ENCODE results near the gene TSHZ2. TPM values are rescaled to one million over a fixed set of nuclear protein-coding genes. Genes with fewer than 3 reads are reported as not detected.
A peak's percentile ranks its signal among the peaks of the same experiment; 100 is the strongest.

The TSHZ2 gene
- total and polyA plus RNA-seq, 2 of the 4 experiments (the other 2 are of a cell fraction) = under 0.01 to 0.02 TPM

GRCh38 chr20:53495398-53496092 is 523.4 kb downstream of the TSHZ2 start:
- H2BK5ac ChIP-seq (ENCODE audit: low read depth, low read length, poor library complexity, severe bottlenecking) = no peak overlapping the region
- H3K27me3 ChIP-seq (ENCODE audit: control insufficient read depth, insufficient read depth, low read length) = no peaks in the 10 kb centered on the region
- no peak overlapping the region for H2BK120ac ChIP-seq (ENCODE audit: low read depth, low read length)
- H2AK5ac ChIP-seq (ENCODE audit: low read depth, low read length) = no peak overlapping the region
- in situ Hi-C loops (cut with MboI; ENCODE audit: low sequenced_read_pairs) (no loop called here), dilution Hi-C loops (cut with HindIII; ENCODE audit: low sequenced_read_pairs, unreplicated experiment) (no loop called here), intact Hi-C loops (cut with micrococcal nuclease) (no loop called here)
- DNase-seq = peak; percentile 4
- H3K79me1 ChIP-seq (ENCODE audit: low read depth in 1 of 2, low read length in 2 of 2) = no peaks in the 10 kb centered on the region
- no peak overlapping the region for H3K4me2 ChIP-seq (ENCODE audit: low read depth, low read length)
- H2AFZ ChIP-seq (replicated peaks; ENCODE audit: low read length, poor library complexity) = no peak overlapping the region
- no peak overlapping the region for H4K8ac ChIP-seq (ENCODE audit: low read depth in 2 of 2, low read length in 2 of 2)
- no peak overlapping the region for H3K4ac ChIP-seq (ENCODE audit: low read depth, low read length)
- no TSS peak for BruUV-seq (replicated peaks)
- H3K4me3 ChIP-seq (ENCODE audit: insufficient read depth, low read depth, low read length) = no peak overlapping the region
- H2BK15ac ChIP-seq (ENCODE audit: low read depth, low read length) = no peak overlapping the region
- POLR2A ChIA-PET (ENCODE audit: unreplicated experiment) = no interaction called here
- H3K23ac ChIP-seq (ENCODE audit: low read depth, low read length) = no peak overlapping the region
- H3K56ac ChIP-seq (ENCODE audit: extremely low read depth, insufficient read depth, low read length) = no peak overlapping the region
- peak; percentile 40 for ATAC-seq (ENCODE audit: low read depth)
- no peak overlapping the region for H3K14ac ChIP-seq (replicated peaks; ENCODE audit: low read depth, low read length)
- no peak overlapping the region for H4K5ac ChIP-seq (ENCODE audit: low read depth, low read length)
- H3K18ac ChIP-seq (ENCODE audit: low read depth, low read length) = no peak overlapping the region
- WGBS, 2 experiments (ENCODE audit: extremely low coverage in 2 of 2, insufficient read length in 1 of 2) = 34% methylated on average over 4 of the region's 14 CpGs; no CpG with 5 or more reads in 1 of the 2 experiments
- no peak overlapping the region for H3K27ac ChIP-seq (ENCODE audit: insufficient read depth, low read length)
- H2BK20ac ChIP-seq (ENCODE audit: low read depth, low read length) = no peak overlapping the region
- H3K36me3 ChIP-seq (ENCODE audit: control insufficient read depth, insufficient read depth, low read length) = no peaks in the 10 kb centered on the region
- H3K9me1 ChIP-seq (ENCODE audit: insufficient read depth, low read length) = no peaks in the 10 kb centered on the region
- H3K4me1 ChIP-seq (ENCODE audit: control insufficient read depth, insufficient read depth, low read length) = no peaks in the 10 kb centered on the region
- no peak overlapping the region for H3K9ac ChIP-seq (ENCODE audit: low read depth, low read length)
- no peak overlapping the region for H4K91ac ChIP-seq (ENCODE audit: insufficient read depth, low read depth, low read length)
- no peaks in the 10 kb centered on the region for H4K20me1 ChIP-seq (ENCODE audit: insufficient read depth, low read length)
- no peaks in the 10 kb centered on the region for H3K9me3 ChIP-seq (ENCODE audit: control insufficient read depth, insufficient read depth, low read length)
- TF ChIP-seq MAZ (IDR thresholded peaks at IDR 0.05; ENCODE audit: borderline replicate concordance, low read depth, low read length) (no peak), NFE2L2 (IDR thresholded peaks at IDR 0.05; ENCODE audit: low read depth, low read length) (no peak), RFX5 (IDR thresholded peaks at IDR 0.05; ENCODE audit: low read depth, low read length) (no peak), CEBPB (IDR thresholded peaks at IDR 0.05; ENCODE audit: low read depth, low read length) (no peak), SMC3 (IDR thresholded peaks at IDR 0.05; ENCODE audit: low read depth, low read length) (no peak), POLR2A (IDR thresholded peaks at IDR 0.05; ENCODE audit: low read depth, low read length) (no peak), FOS (IDR thresholded peaks at IDR 0.05; ENCODE audit: low read depth, low read length) (no peak), BHLHE40 (IDR thresholded peaks at IDR 0.05; ENCODE audit: low read depth, low read length) (no peak), MXI1 (IDR thresholded peaks at IDR 0.05; ENCODE audit: borderline replicate concordance, low read depth, low read length) (no peak), RCOR1 (IDR thresholded peaks at IDR 0.05; ENCODE audit: insufficient replicate concordance, low read length) (no peak), RAD21 (IDR thresholded peaks at IDR 0.05; ENCODE audit: low read length) (no peak), CHD1 (IDR thresholded peaks at IDR 0.05; ENCODE audit: low read depth, low read length) (no peak), MAFK (IDR thresholded peaks at IDR 0.05; ENCODE audit: low read depth, low read length) (no peak)
- TF ChIP-seq, protein P1, sequence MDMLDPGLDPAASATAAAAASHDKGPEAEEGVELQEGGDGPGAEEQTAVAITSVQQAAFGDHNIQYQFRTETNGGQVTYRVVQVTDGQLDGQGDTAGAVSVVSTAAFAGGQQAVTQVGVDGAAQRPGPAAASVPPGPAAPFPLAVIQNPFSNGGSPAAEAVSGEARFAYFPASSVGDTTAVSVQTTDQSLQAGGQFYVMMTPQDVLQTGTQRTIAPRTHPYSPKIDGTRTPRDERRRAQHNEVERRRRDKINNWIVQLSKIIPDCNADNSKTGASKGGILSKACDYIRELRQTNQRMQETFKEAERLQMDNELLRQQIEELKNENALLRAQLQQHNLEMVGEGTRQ (IDR thresholded peaks at IDR 0.05; ENCODE audit: low read depth, low read length) = no peak
- TF ChIP-seq, protein P2, sequence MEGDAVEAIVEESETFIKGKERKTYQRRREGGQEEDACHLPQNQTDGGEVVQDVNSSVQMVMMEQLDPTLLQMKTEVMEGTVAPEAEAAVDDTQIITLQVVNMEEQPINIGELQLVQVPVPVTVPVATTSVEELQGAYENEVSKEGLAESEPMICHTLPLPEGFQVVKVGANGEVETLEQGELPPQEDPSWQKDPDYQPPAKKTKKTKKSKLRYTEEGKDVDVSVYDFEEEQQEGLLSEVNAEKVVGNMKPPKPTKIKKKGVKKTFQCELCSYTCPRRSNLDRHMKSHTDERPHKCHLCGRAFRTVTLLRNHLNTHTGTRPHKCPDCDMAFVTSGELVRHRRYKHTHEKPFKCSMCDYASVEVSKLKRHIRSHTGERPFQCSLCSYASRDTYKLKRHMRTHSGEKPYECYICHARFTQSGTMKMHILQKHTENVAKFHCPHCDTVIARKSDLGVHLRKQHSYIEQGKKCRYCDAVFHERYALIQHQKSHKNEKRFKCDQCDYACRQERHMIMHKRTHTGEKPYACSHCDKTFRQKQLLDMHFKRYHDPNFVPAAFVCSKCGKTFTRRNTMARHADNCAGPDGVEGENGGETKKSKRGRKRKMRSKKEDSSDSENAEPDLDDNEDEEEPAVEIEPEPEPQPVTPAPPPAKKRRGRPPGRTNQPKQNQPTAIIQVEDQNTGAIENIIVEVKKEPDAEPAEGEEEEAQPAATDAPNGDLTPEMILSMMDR (conservative IDR thresholded peaks at IDR 0.05; ENCODE audit: low read depth, low read length) = no peak
- TF ChIP-seq, protein P3, sequence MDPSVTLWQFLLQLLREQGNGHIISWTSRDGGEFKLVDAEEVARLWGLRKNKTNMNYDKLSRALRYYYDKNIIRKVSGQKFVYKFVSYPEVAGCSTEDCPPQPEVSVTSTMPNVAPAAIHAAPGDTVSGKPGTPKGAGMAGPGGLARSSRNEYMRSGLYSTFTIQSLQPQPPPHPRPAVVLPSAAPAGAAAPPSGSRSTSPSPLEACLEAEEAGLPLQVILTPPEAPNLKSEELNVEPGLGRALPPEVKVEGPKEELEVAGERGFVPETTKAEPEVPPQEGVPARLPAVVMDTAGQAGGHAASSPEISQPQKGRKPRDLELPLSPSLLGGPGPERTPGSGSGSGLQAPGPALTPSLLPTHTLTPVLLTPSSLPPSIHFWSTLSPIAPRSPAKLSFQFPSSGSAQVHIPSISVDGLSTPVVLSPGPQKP (IDR thresholded peaks at IDR 0.05; ENCODE audit: borderline replicate concordance, low read depth, low read length) = no peak
- H2AK9ac ChIP-seq (replicated peaks; ENCODE audit: low read depth, low read length, poor library complexity) = no peak overlapping the region
- CTCF ChIA-PET = no interaction called here

Measured in IMR-90 (cell line).